ENCODE results near the gene PPM1A.
"Not testable (repeated sequence)": the region's sequence is repeated elsewhere in the genome, so short reads cannot be mapped to it uniquely, and the experiment has no call there.

PPM1A gene

GRCh38 chr14:60313093-60313492 is 64.1 kb downstream of the PPM1A start:
- Histone ChIP-seq H3K9me3 (replicated peaks in 1 of 2; ENCODE audit: control insufficient read depth in 2 of 2, insufficient read depth in 1 of 2, low read depth in 1 of 2, low read length in 2 of 2) (no peaks in the 10 kb centered on the region), H3K79me1 (ENCODE audit: low read depth, low read length) (no peaks in the 10 kb centered on the region), H2BK12ac (ENCODE audit: low read length) (no peak overlapping the region), H3K18ac (ENCODE audit: low read length) (no peak overlapping the region), H3K9ac (ENCODE audit: low read depth, low read length, poor library complexity) (no peak overlapping the region), H2BK120ac (ENCODE audit: low read depth, low read length) (no peak overlapping the region), H3K36me3 (replicated peaks in 1 of 2; ENCODE audit: control insufficient read depth in 2 of 2, insufficient read depth in 2 of 2, low read length in 2 of 2) (no peaks in the 10 kb centered on the region), H3K4ac (ENCODE audit: low read length) (no peak overlapping the region), H4K8ac (ENCODE audit: low read depth, low read length) (no peak overlapping the region), H3K23ac (ENCODE audit: low read depth, low read length, poor library complexity) (no peak overlapping the region), H3K27ac (replicated peaks; ENCODE audit: low read length) (no peak overlapping the region), H3K4me3 (ENCODE audit: low read length in 2 of 2) (no peak overlapping the region), H3K4me1 (ENCODE audit: control insufficient read depth in 2 of 2, insufficient read depth in 1 of 2, low read depth in 1 of 2, low read length in 2 of 2) (peaks cover 8 to 12% of the 10 kb centered on the region in 2 donors), H2BK5ac (ENCODE audit: low read length) (no peak overlapping the region), H3K4me2 (ENCODE audit: insufficient read depth, low read length, poor library complexity, severe bottlenecking) (no peak overlapping the region), H2AK5ac (ENCODE audit: low read depth, low read length) (no peak overlapping the region), H2AFZ (ENCODE audit: low read length) (no peak overlapping the region), H3K27me3 (ENCODE audit: control insufficient read depth in 3 of 3, insufficient read depth in 3 of 3, low read depth in 1 of 3, low read length in 3 of 3) (peaks cover 0 to 3% (median 0%) of the 10 kb centered on the region in 3 experiments), H4K91ac (ENCODE audit: low read depth, low read length, poor library complexity) (no peak overlapping the region), H3K14ac (ENCODE audit: low read length) (no peak overlapping the region), H2BK15ac (ENCODE audit: low read length) (no peak overlapping the region)
- no CpG with 5 or more reads among the region's 6 CpGs for WGBS, 2 donors (ENCODE audit: extremely low coverage in 2 of 2, insufficient read length in 2 of 2, insufficient replicate concordance in 1 of 2)
- no peak for DNase-seq (ENCODE audit: low spot score)

GRCh38 chr14:60315196-60315990 is 66.4 kb downstream of the PPM1A start:
- H2AK5ac ChIP-seq (ENCODE audit: low read depth, low read length): no peak overlapping the region

DNA sequence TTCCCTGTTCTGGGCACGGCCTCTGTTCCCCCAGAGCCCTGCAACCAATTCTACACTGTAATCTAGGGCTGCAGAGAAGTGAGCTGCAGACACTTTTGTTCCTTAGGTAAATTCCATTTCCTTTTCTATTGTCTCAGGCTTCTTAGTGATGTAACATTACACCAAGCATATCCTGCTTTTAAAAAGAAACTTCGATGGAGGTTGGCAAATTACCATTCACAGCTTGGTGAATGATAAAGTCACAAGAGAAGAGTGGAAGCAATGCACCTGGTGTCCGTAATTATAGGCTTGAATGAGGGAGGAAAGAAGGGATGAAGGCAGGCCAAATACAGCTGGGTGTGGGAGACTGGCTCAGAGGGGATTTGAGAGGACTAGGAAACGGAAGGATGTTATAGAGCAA is 68.6 kb downstream of the PPM1A start:
- no peak overlapping the region for H3K4ac ChIP-seq (ENCODE audit: low read length)
- no peak overlapping the region for H2BK15ac ChIP-seq (ENCODE audit: low read length)
- no peak overlapping the region for H3K14ac ChIP-seq (ENCODE audit: low read length)
- peaks cover 0 to 7% of the 10 kb centered on the region in 2 donors for H3K4me1 ChIP-seq (ENCODE audit: control insufficient read depth in 2 of 2, insufficient read depth in 1 of 2, low read depth in 1 of 2, low read length in 2 of 2)
- H3K9ac ChIP-seq (ENCODE audit: low read depth, low read length, poor library complexity): no peak overlapping the region
- H3K9me3 ChIP-seq (replicated peaks in 1 of 2; ENCODE audit: control insufficient read depth in 2 of 2, insufficient read depth in 1 of 2, low read depth in 1 of 2, low read length in 2 of 2): no peaks in the 10 kb centered on the region
- no peak overlapping the region for H3K18ac ChIP-seq (ENCODE audit: low read length)
- no peak overlapping the region for H2BK120ac ChIP-seq (ENCODE audit: low read depth, low read length)
- H2BK12ac ChIP-seq (ENCODE audit: low read length): no peak overlapping the region
- no peak overlapping the region for H3K23ac ChIP-seq (ENCODE audit: low read depth, low read length, poor library complexity)
- H2AK5ac ChIP-seq (ENCODE audit: low read depth, low read length): no peak overlapping the region
- no peak for DNase-seq (ENCODE audit: low spot score)
- H2BK5ac ChIP-seq (ENCODE audit: low read length): no peak overlapping the region
- no peaks in the 10 kb centered on the region for H3K79me1 ChIP-seq (ENCODE audit: low read depth, low read length)
- WGBS, 2 donors (ENCODE audit: extremely low coverage in 2 of 2, insufficient read length in 2 of 2, insufficient replicate concordance in 1 of 2): no CpG with 5 or more reads among the region's 4 CpGs
- no peak overlapping the region for H2AFZ ChIP-seq (ENCODE audit: low read length)
- no peak overlapping the region for H4K8ac ChIP-seq (ENCODE audit: low read depth, low read length)
- H3K4me2 ChIP-seq (ENCODE audit: insufficient read depth, low read length, poor library complexity, severe bottlenecking): no peak overlapping the region
- H3K27ac ChIP-seq (replicated peaks; ENCODE audit: low read length): no peak overlapping the region
- H3K4me3 ChIP-seq (ENCODE audit: low read length in 2 of 2): no peak overlapping the region
- no peak overlapping the region for H4K91ac ChIP-seq (ENCODE audit: low read depth, low read length, poor library complexity)
- no peaks in the 10 kb centered on the region for H3K36me3 ChIP-seq (replicated peaks in 1 of 2; ENCODE audit: control insufficient read depth in 2 of 2, insufficient read depth in 2 of 2, low read length in 2 of 2)
- H3K27me3 ChIP-seq (ENCODE audit: control insufficient read depth in 3 of 3, insufficient read depth in 3 of 3, low read depth in 1 of 3, low read length in 3 of 3): peaks cover 0 to 21% (median 0%) of the 10 kb centered on the region in 3 experiments

More at GRCh38 chr14:60315196-60315990, 66.4 kb downstream of the PPM1A start:
- H2BK120ac ChIP-seq (ENCODE audit: low read depth, low read length): no peak overlapping the region
- no peak overlapping the region for H3K4ac ChIP-seq (ENCODE audit: low read length)
- H3K18ac ChIP-seq (ENCODE audit: low read length): no peak overlapping the region
- H3K9ac ChIP-seq (ENCODE audit: low read depth, low read length, poor library complexity): no peak overlapping the region
- no peak overlapping the region for H3K4me3 ChIP-seq (ENCODE audit: low read length in 2 of 2)
- no peak overlapping the region for H3K23ac ChIP-seq (ENCODE audit: low read depth, low read length, poor library complexity)
- DNase-seq (ENCODE audit: low spot score): no peak
- H4K8ac ChIP-seq (ENCODE audit: low read depth, low read length): no peak overlapping the region
- no peak overlapping the region for H2AFZ ChIP-seq (ENCODE audit: low read length)
- H3K79me1 ChIP-seq (ENCODE audit: low read depth, low read length): no peaks in the 10 kb centered on the region
- H3K4me1 ChIP-seq (ENCODE audit: control insufficient read depth in 2 of 2, insufficient read depth in 1 of 2, low read depth in 1 of 2, low read length in 2 of 2): peaks cover 3 to 8% of the 10 kb centered on the region in 2 donors
- no peaks in the 10 kb centered on the region for H3K36me3 ChIP-seq (replicated peaks in 1 of 2; ENCODE audit: control insufficient read depth in 2 of 2, insufficient read depth in 2 of 2, low read length in 2 of 2)
- H3K27ac ChIP-seq (replicated peaks; ENCODE audit: low read length): no peak overlapping the region
- no peak overlapping the region for H4K91ac ChIP-seq (ENCODE audit: low read depth, low read length, poor library complexity)
- no peak overlapping the region for H2BK12ac ChIP-seq (ENCODE audit: low read length)
- no peak overlapping the region for H3K4me2 ChIP-seq (ENCODE audit: insufficient read depth, low read length, poor library complexity, severe bottlenecking)
- peaks cover 0 to 8% (median 0%) of the 10 kb centered on the region in 3 experiments for H3K27me3 ChIP-seq (ENCODE audit: control insufficient read depth in 3 of 3, insufficient read depth in 3 of 3, low read depth in 1 of 3, low read length in 3 of 3)
- no peak overlapping the region for H3K14ac ChIP-seq (ENCODE audit: low read length)
- H2BK5ac ChIP-seq (ENCODE audit: low read length): no peak overlapping the region
- H2BK15ac ChIP-seq (ENCODE audit: low read length): no peak overlapping the region
- WGBS, 2 donors (ENCODE audit: extremely low coverage in 2 of 2, insufficient read length in 2 of 2, insufficient replicate concordance in 1 of 2): no CpG with 5 or more reads among the region's 8 CpGs
- no peaks in the 10 kb centered on the region for H3K9me3 ChIP-seq (replicated peaks in 1 of 2; ENCODE audit: control insufficient read depth in 2 of 2, insufficient read depth in 1 of 2, low read depth in 1 of 2, low read length in 2 of 2)

GRCh38 chr14:60320860-60321259 is 71.8 kb downstream of the PPM1A start:
- H3K4ac ChIP-seq (ENCODE audit: low read length); H2BK12ac ChIP-seq (ENCODE audit: low read length); H2BK15ac ChIP-seq (ENCODE audit: low read length); H2BK5ac ChIP-seq (ENCODE audit: low read length); H2AK5ac ChIP-seq (ENCODE audit: low read depth, low read length); H3K4me1 ChIP-seq (ENCODE audit: control insufficient read depth in 2 of 2, insufficient read depth in 1 of 2, low read depth in 1 of 2, low read length in 2 of 2); H2AFZ ChIP-seq (ENCODE audit: low read length); H3K36me3 ChIP-seq (replicated peaks in 1 of 2; ENCODE audit: control insufficient read depth in 2 of 2, insufficient read depth in 2 of 2, low read length in 2 of 2); H3K4me2 ChIP-seq (ENCODE audit: insufficient read depth, low read length, poor library complexity, severe bottlenecking); H3K23ac ChIP-seq (ENCODE audit: low read depth, low read length, poor library complexity); H4K8ac ChIP-seq (ENCODE audit: low read depth, low read length); DNase-seq (ENCODE audit: low spot score); H3K18ac ChIP-seq (ENCODE audit: low read length); H3K9ac ChIP-seq (ENCODE audit: low read depth, low read length, poor library complexity); H3K4me3 ChIP-seq (ENCODE audit: low read length in 2 of 2); H3K14ac ChIP-seq (ENCODE audit: low read length); H3K9me3 ChIP-seq (replicated peaks in 1 of 2; ENCODE audit: control insufficient read depth in 2 of 2, insufficient read depth in 1 of 2, low read depth in 1 of 2, low read length in 2 of 2); H3K79me1 ChIP-seq (ENCODE audit: low read depth, low read length); H4K91ac ChIP-seq (ENCODE audit: low read depth, low read length, poor library complexity); H2BK120ac ChIP-seq (ENCODE audit: low read depth, low read length); H3K27ac ChIP-seq (replicated peaks; ENCODE audit: low read length): not testable (repeated sequence)
- H3K27me3 ChIP-seq (ENCODE audit: control insufficient read depth in 3 of 3, insufficient read depth in 3 of 3, low read depth in 1 of 3, low read length in 3 of 3): peaks cover 0 to 39% (median 0%) of the 10 kb centered on the region in 3 experiments
- WGBS, 2 donors (ENCODE audit: extremely low coverage in 2 of 2, insufficient read length in 2 of 2, insufficient replicate concordance in 1 of 2): no CpG with 5 or more reads among the region's 3 CpGs

Data from neuronal stem cell (in vitro differentiated cells).